Mucosa of descending colon (tissue), 3 donors: ENCODE measurements around the gene CCDC81. TPM values are rescaled to one million over a fixed set of nuclear protein-coding genes. Genes with fewer than 3 reads are reported as not detected.

ENCODE experiments used
- ATAC-seq: fragments of 200-7000 bp; cut with Tn5 transposase; one replicate; pipeline ENCODE4 v1.9.1; 2020; ENCODE audit warnings: mild to moderate bottlenecking, moderate library complexity
- DNase-seq, 3 donors: peaks; one replicate each; pipeline ENCODE4 v3.0.0-alpha.2; 2020
- H3K36me3 ChIP-seq: fragments of 200-600 bp; one replicate; pipeline ENCODE4 v1.8.0; 2021; ENCODE audit warnings: low read depth, mild to moderate bottlenecking
- H3K4me1 ChIP-seq: fragments of 200-600 bp; one replicate; pipeline ENCODE4 v1.8.0; 2021; ENCODE audit warnings: low read depth, mild to moderate bottlenecking
- H3K4me3 ChIP-seq: fragments of 200-600 bp; one replicate; pipeline ENCODE4 v1.8.0; 2021; ENCODE audit warnings: mild to moderate bottlenecking
- H3K9me3 ChIP-seq: fragments of 200-600 bp; one replicate; pipeline ENCODE4 v1.8.0; 2021; ENCODE audit warnings: mild to moderate bottlenecking
- intact Hi-C, 2 donors: fragments of 100-400 bp; cut with DNase I in 1 of 2; cut with micrococcal nuclease in 1 of 2; formaldehyde crosslinking; loops; one replicate each; pipeline versions ENCODE4 v1.11.0 to v1.11.1; 2022; cut with DNase I, micrococcal nuclease
- total RNA-seq, 3 donors: library from RNA; stranded (reverse); fragmentation: NEBNext Ultra II Directional in 2 of 3; extraction: Animal tissue kit (Norgen Biotek cat#: 25700) in 2 of 3; gene quantifications; one replicate each; pipeline versions ENCODE4 v1.2.1 to v1.2.4, GENCODE V29; 2021 to 2023
- TF ChIP-seq, protein P1 (sequence below): fragments of 200-600 bp; IDR thresholded peaks from one replicate; pipeline ENCODE4 v1.8.0; 2022; ENCODE audit warnings: antibody characterized with exemption, mild to moderate bottlenecking
- donor health status: DM: no; HTN: no; CAD: no; lungs with moderate emphysema.
- donor health status: DM: no; HTN: no; CAD: no.
- donor health status: DM: no; HTN: yes; CAD: no.

CCDC81 gene
- total RNA-seq, 3 donors from 2014 or later = 0.60 to 0.73 (median 0.61) TPM

DNA sequence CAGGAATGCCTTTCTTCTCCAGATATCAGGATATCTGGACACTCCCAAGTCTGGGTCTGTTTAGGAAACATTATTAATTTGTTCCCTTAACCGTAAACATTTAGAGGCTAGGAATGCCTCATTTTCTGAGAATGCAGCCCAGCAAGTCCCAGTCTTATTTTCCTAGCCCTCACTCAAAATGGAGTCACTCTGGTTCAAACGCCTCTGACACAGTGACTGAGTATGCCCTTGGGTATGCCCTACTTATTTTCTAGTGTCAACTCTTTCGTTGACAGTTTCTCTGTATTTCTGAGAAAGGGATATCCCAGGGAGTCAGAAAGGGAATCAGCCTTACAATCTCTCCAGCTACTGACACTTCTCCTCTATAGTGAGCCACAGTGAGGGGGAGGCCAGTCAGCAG is 16.0 kb upstream of the CCDC81 start:
- H3K4me3 ChIP-seq = no peak overlapping the region
- no peak for DNase-seq
- ATAC-seq = no peak
- H3K4me1 ChIP-seq = no peaks in the 10 kb centered on the region
- intact Hi-C loops = no loop called here
- TF ChIP-seq, protein P1, sequence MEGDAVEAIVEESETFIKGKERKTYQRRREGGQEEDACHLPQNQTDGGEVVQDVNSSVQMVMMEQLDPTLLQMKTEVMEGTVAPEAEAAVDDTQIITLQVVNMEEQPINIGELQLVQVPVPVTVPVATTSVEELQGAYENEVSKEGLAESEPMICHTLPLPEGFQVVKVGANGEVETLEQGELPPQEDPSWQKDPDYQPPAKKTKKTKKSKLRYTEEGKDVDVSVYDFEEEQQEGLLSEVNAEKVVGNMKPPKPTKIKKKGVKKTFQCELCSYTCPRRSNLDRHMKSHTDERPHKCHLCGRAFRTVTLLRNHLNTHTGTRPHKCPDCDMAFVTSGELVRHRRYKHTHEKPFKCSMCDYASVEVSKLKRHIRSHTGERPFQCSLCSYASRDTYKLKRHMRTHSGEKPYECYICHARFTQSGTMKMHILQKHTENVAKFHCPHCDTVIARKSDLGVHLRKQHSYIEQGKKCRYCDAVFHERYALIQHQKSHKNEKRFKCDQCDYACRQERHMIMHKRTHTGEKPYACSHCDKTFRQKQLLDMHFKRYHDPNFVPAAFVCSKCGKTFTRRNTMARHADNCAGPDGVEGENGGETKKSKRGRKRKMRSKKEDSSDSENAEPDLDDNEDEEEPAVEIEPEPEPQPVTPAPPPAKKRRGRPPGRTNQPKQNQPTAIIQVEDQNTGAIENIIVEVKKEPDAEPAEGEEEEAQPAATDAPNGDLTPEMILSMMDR = no peak
- H3K36me3 ChIP-seq = no peaks in the 10 kb centered on the region
- peaks cover 7% of the 10 kb centered on the region for H3K9me3 ChIP-seq

DNA sequence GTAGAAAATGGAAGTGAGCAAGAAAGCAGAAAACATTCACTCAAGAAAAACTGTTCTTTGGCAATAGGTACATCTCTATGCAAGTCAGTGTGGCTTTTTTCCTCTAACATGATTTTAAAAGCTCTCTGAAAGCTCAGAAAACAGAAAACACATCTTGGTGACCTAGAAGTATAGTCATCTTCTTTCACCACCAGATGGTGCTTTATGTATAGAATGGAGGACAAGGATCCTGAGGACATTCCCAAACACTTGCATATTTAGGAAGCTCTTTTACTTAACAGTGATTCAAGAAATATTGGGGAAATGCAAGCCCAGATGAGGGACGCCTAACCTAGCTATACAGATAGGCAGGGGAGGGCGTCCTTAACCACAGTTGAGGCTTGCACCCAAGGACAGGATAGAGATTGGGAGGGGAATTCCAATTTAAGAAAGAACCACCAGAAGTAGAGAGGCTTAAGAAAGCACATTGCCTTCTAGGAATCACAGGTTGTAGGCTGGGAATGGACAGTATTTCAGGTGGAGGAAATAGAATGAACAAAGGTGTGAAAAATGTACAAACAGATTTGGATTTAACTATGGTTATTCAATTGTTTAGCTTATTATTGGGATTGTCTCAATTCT is 13.8 kb upstream of the CCDC81 start:
- TF ChIP-seq, protein P1 = no peak
- H3K4me1 ChIP-seq = no peaks in the 10 kb centered on the region
- ATAC-seq = no peak
- DNase-seq = no peak
- H3K4me3 ChIP-seq = no peak overlapping the region
- H3K36me3 ChIP-seq = no peaks in the 10 kb centered on the region
- intact Hi-C loops = no loop called here
- peaks cover 7% of the 10 kb centered on the region for H3K9me3 ChIP-seq

DNA sequence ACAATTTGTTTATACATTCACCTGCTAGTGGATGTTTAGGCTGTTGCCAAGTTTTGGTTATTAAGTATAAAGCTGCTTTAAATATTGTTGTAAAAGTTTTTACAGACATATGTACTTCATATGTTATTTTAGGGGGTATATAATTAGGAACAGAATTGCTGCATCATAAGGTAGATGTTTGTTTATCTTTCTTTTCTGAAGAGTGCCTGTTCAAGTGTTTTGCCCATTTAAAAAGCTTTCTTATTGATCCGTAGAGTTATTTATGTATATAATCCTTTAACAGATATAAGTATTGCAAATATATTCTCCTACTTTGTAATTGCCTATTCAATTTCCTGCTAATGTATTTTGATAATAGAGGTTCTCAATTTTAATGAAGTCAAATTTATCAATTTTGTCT is 11.3 kb upstream of the CCDC81 start:
- TF ChIP-seq, protein P1 = no peak
- peaks cover 7% of the 10 kb centered on the region for H3K9me3 ChIP-seq
- no peak for ATAC-seq
- H3K36me3 ChIP-seq = no peaks in the 10 kb centered on the region
- no peak for DNase-seq
- no peak overlapping the region for H3K4me3 ChIP-seq
- no peaks in the 10 kb centered on the region for H3K4me1 ChIP-seq
- intact Hi-C loops = no loop called here

DNA sequence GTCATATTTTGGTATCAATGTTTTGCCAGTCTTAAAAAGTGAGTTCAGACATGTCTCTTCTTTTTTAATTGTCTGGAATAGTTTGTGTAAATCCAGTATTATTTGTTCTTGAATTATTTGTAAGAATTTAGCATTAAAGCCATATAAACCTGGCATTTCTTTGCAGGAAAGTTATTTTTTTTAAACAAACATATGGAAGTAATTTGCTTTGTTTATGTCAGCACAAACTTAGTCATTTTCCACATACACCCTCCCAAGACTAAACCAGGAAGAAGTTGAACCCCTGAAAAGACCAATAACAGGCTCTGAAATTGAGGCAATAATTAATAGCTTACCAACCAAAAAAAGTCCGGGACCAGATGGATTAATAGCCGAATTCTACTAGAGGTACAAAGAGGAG is 9.1 kb upstream of the CCDC81 start:
- H3K4me3 ChIP-seq = no peak overlapping the region
- intact Hi-C loops = no loop called here
- ATAC-seq (no peak), DNase-seq (no peak)
- TF ChIP-seq, protein P1 = no peak
- no peaks in the 10 kb centered on the region for H3K36me3 ChIP-seq
- H3K9me3 ChIP-seq = peaks cover 7% of the 10 kb centered on the region
- no peaks in the 10 kb centered on the region for H3K4me1 ChIP-seq

DNA sequence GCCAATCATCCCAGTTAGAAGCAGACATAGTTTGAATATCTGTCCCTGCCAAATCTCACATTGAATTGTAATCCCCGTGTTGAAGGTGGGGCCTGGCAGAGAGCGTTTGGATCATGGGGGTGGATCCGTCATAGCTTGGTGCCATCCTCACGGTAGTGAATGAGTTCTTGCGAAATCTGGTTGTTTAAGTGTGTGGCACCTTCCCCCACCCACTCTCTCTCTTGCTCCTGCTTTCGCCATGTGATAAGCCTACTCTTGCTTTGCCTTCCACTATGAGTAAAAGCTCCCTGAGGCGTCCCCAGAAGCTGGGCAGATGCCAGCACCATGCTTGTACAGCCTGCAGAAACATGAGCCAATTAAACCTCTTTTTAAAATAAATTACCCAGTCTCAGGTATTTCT is 5.0 kb upstream of the CCDC81 start:
- Histone ChIP-seq H3K36me3 (no peaks in the 10 kb centered on the region), H3K4me1 (no peaks in the 10 kb centered on the region), H3K4me3 (no peak overlapping the region), H3K9me3 (no peaks in the 10 kb centered on the region)
- DNase-seq (no peak), ATAC-seq (no peak)
- intact Hi-C loops = no loop called here
- TF ChIP-seq, protein P1 = no peak

DNA sequence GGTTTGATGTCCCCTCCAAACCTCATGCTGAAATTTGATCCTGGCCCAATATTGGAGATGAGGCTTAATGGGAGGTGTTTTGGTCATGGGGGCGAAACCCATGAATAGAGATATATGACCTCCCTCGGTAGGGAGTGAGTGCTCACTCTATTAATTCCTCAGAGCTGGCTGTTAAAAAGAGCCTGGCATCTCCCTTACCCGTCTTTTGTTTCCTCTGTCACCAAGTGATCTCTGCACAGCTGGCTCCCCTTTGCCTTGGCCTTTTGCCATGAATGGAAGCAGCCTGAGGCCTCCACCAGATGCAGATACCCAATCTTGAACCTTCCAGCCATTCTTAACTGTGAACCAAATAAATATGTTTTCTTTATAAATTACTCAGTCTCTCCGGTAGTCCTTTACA is 4.5 kb upstream of the CCDC81 start:
- DNase-seq (no peak), ATAC-seq (no peak)
- H3K4me1 ChIP-seq = no peaks in the 10 kb centered on the region
- no peak overlapping the region for H3K4me3 ChIP-seq
- TF ChIP-seq, protein P1 = no peak
- no peaks in the 10 kb centered on the region for H3K9me3 ChIP-seq
- H3K36me3 ChIP-seq = no peaks in the 10 kb centered on the region
- intact Hi-C loops = no loop called here
